C1 segment of cervical spinal cord (tissue), 14 donors: ENCODE data around the gene PPP6R3.

Experiments used
- DNase-seq, 14 donors: peaks; one replicate each; lab custom pipeline; 2025; lab: John Stamatoyannopoulos, UW

The PPP6R3 gene

GRCh38 chr11:68495220-68495729 lies 34.7 kb downstream of the PPP6R3 start:
- no peak for DNase-seq

DNA sequence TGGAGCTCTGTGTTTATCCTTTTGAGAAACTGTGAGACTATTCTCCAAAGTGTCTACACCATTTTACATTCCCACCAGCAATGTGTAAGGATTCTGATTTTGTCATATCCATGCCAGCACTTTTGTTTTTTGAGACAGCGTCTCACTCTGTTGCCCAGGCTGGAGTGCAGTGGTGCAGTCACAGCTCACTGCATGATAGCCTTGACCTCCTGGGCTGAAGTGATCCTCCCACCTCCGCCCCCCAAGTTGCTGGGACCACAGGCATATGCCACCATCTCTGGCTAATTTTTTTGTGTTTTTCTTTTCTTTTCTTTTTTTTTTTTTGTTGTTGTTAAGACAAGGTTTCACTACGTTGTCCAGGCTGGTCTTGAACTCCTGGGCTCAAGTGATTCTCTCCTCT lies 35.3 kb downstream of the PPP6R3 start:
- DNase-seq, result no peak

GRCh38 chr11:68497761-68498160 lies 37.2 kb downstream of the PPP6R3 start:
- no peak for DNase-seq

GRCh38 chr11:68498321-68498720 lies 37.8 kb downstream of the PPP6R3 start:
- DNase-seq, result no peak

DNA sequence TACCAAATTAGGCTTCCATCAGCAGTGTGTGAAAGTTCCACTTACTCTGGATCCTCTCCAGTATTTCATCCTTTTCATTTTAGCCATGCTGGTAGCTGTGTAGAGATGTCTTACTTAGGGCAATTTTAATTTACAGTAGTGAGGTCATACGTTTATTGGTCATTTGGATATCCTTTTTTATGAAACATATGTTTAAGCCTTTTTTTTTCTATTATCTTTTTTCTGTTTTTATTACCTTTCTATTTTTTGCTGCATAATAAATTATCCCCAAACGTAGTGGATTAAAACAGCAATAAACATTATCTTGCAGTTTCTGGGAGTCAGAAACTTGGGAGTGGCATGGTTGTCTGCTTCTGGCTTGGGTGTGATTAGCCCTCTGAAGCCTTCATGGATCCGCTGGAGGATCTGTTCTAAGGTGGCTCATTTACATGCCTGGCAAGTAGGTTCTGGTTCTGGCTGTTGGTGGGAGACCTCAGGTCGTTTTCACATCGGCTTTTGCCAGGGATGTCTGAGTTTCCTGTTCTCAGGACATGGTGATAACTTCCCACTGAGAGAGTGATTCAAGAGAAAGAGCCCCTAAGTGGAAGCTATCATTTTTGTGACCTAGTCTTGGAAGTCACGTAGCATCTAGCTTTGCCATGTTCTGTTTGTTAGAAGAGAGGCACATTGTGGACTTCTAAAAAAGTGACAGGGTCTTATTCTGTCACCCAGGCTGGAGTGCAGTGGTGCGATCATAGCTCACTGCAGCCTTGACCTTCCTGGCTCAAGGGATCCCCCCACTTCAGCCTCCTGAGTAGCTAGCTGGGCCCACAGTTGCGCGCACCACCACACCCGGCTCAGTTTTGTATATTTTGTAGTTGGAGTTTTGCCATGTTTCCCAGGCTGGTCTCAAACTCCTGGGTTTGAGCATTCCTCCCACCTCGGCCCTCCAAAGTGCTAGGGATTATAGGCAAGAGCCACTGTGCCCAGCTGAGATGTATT lies 38.6 kb downstream of the PPP6R3 start:
- DNase-seq, result no peak

DNA sequence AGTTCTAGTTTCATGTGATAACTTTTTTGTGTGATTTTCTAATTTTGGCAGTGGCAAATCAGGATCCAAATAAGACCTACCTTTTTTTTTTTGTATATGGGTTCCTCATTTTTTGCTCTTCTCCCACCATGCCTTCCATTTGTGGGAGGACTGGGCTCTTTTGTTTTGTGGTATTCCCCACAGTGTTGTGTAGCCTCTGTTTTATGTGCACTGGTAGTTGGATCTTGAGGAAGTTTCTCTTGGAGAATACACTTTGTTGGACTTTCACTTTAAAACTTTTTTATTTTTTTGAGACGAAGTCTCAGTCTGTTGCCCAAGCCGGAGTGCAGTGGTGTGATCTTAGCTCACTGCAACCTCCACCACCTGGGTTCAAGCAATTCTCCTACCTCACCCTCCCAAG lies 39.7 kb downstream of the PPP6R3 start:
- DNase-seq, result no peak

DNA sequence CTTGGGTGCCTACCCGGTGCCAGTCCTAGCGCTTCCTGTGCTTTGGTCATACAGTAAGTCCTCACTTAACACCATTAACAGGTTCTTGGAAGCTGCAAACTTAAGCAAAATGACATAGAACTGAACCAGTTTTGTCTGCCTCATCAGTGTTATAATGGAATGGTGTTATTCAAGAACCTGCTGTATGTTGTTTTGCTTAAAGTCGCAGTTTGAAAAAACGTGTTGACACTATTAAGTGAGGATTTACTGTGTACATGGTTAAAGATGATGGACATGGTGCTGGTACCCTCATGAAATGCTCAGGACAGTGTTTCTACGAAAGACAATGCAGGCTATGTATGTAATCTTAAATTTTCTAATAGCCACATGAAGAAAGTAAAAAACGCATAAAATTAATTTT lies 41.3 kb downstream of the PPP6R3 start:
- no peak for DNase-seq

DNA sequence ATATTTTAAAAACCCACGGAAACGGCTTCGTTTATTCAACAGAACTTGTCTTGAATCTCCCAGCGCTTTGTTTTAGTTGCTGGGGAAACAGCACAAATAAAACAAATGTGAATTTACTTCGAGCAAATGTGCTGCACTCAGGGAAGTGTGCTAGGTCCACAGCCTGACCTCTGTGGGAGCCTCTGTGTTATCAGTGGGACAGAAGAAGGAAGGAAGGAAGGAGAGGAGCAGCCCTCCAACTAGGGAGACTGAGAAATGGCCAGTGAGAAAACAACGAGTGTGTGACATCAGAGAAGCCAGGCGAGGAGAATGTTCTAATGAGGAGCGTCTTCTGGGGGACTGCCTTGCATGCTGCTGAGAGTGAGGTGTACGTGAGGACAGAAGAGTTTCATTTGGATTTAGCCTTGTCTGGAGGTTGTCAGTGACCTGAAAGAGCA lies 42.7 kb downstream of the PPP6R3 start:
- no peak for DNase-seq

DNA sequence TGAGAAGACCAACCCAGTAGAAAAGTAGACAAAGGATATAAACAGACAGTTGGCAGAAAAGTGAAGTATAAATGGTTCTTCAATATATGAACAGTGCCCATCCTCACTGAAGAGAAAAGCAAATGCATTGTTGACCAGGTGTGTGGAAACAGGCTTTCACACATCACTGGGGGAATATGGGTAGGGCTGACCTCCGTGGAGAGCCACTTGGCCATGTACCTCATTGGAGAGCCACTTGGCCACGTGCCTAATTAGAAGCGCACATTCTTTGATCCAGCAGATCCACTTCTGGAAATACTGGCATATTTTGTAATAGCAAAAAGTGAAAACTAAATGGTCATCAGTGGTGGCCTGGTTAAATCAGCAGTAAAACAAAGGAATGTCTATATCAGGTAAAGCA lies 43.2 kb downstream of the PPP6R3 start:
- no peak for DNase-seq

DNA sequence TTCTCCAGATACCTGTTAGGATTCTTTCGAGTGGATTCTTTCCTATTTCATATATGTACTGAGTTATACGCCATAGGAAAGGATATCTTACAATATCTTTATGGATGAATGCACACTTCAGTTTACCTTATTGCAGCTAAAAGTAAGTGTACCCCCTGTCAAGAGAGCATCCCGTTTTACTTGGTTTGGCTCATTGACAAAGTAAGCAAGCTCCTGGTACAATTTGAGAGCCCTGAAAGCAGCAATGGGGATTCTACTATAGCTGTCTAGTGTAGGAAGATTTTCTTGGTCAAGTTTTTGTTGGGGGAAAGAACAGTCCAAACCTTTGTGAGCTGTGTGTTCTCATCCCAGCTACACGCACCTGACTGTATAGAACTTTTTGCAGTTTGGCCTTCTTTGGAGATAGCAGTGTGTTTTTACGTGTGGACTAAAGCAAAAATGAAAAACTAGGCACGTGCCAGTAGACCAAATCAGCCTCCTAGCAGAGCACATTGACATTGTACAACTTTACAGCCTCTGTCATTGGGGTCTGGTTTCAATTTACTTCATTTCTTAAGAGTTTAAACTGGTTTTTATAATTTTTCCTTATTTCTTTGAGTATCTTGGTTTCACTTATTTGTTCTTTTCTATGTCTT lies 44.0 kb downstream of the PPP6R3 start:
- no peak for DNase-seq

DNA sequence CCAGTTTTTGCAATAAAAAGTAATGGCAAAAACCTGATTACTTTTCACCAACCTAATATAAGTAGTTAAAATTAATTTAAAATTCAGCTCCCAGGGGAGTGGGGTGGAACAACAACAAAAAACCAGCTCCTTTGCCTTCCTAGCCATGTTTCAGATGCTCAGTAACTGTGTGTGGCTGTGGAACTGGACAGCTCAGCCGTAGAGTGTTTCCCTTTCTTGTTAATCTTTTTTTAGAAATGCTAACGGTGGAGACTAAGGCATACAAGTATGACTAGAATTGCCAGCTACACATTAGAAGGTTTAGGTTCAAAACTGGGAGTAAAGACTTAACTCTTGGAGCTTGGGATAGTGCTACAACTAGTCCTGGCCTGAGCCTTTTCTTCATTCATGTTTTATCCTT lies 45.0 kb downstream of the PPP6R3 start:
- no peak for DNase-seq

- no peak for DNase-seq
Measured at GRCh38 chr11:68506908-68507307, 46.4 kb downstream of the PPP6R3 start.

DNA sequence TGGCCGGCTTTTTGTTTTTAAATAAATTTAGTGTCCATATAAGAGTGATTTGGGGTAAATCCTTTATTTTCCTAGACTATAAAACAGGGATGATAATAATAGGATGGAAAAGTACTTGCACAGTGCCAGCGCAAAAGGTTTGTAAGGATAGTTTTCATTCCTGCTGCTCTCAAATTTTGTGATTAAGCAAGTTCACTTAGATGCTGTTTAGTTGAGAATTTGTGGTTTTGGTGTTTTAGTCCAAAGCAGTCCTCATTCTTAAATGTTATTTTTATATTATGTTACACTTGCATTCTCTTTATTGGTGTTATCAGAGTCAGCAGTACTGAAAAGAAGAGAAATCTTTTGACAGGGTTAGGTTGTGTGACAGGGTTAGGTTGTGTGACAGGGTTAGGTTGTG lies 47.9 kb downstream of the PPP6R3 start:
- no peak for DNase-seq

GRCh38 chr11:68509066-68509465 lies 48.5 kb downstream of the PPP6R3 start:
- DNase-seq, result no peak

GRCh38 chr11:68513930-68514487 lies 53.5 kb downstream of the PPP6R3 start:
- DNase-seq, result no peak

DNA sequence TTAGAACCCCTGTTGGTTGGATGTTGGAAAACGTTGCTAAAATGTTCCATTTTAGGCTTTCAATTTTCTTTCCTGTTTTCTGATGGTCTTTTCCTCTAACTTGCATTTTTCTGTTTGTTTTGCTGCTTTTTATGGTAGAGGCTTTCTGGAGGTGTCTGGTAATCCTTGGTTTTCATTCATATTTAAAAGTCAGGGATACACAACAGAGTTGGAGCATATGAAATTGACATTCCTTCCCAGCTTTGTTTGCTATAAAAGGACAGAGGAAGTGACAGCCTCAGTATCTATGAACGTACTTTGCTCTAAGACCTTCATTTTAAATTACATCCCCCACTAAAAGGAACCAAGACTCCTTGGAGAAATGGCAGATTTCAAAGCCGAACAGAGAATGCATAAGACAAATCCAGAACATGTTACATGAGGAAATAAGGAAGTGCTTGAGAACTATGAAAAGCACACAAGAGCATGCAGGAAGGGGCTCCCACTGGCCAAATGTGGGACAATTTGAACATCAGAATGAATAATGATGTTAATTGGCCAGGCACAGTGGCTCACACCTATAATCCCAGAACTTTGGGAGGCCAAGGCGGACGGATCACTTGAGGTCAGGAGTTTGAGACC lies 56.7 kb downstream of the PPP6R3 start:
- DNase-seq, result no peak

DNA sequence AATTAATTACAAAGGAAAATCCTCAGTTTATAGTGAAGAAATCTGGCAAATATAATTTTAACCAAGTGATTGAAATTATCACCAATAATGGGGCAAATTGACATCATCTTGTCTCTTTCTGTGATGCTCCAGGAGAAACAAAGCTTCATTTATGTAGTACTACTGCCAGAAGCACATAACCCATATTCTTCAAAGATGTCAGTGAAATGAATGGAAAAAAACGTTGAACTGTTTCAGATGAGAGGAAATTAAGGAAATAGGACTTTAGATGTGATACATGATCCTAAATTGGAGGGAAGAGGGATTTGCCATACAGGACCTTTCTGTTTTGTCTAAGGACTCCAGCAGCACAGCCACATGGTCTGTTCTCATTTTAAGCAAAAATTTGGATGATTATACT lies 57.6 kb downstream of the PPP6R3 start:
- no peak for DNase-seq

DNA sequence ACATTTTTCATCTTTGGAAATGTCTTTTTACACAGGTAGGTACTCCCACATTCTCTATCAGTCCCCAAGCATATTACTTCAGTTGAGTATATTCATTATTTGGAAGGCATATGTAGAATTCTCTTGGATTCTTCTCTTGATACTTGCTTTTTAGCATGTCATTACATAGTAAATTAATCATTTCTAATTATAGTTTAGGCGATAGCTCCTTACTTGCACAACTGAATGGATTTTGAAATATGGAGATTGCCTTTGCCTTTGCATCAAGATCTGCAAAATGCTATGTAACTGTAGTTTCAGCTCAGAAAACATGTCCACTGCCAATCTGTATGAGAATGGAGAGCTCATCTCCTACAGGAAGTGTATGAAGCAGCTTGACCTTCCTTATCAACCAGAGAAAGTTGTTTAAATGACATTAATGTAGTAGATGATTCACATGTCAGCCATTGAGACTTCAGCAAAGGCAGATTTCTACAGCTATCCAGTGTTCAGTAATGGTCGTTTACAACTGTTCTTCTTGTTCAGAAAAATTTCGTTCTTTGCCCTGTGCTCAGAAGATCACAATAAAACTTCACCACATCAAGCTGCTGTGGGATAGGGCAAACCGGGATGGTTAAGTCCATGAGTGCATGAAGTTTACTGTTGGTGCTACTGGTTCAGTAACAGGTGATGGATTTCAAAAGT lies 61.6 kb downstream of the PPP6R3 start:
- no peak for DNase-seq

- no peak for DNase-seq
Measured at GRCh38 chr11:68523033-68523432, 62.5 kb downstream of the PPP6R3 start.

DNA sequence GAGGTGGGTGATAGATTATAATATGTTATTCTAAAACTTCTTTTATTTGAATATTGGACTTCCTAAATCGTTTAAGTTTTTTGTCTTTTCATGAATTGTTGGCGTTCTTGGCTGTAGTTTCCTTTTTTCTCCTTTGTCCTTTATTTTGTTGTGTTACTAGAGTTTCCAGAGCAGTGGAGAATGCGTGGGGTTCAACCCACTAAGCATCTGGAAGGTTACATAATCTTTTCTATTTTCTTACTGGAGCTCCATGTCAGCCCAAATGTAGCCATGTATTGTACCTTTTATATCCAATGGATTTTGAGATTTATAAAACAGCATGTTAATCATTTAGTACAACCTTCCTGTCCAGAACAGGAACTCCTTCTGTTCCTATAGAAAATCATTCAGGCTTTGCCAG lies 63.2 kb downstream of the PPP6R3 start:
- DNase-seq, result no peak

DNA sequence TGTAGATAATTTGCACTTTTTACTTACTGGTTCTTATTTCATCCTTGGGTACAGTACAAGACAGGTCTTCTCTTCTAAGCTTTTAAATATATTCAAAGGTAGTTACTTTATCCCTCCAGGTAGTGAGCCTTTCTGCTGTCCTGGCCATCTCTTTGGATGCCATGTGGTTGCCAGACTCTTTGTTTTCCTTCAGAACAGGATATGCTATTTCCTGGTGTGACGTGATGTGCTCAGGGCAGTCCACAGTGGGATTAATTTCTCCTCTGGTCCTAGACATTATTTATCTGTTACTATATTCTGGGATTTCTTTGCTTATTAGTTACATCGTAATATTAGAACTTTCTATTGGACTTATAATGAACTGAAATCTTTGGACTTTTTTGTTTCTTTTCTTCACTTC lies 63.7 kb downstream of the PPP6R3 start:
- no peak for DNase-seq
